H9 (cell line): ENCODE data around the gene UNC119. TPM values are rescaled to one million over a fixed set of nuclear protein-coding genes. Genes with fewer than 3 reads are reported as not detected.

Experiments used
- DNase-seq: peaks from one replicate; pipeline ENCODE4 v3.0.0-alpha.2; 2017
- H2AFZ ChIP-seq: one replicate; pipeline ENCODE4 v1.6.1; 2013; ENCODE audit warnings: mild to moderate bottlenecking, low read length, control low read depth, moderate library complexity
- H2AK5ac ChIP-seq: 2 replicates; pipeline ENCODE4 v1.6.1; 2013; ENCODE audit warnings: low read length, control low read depth, mixed read lengths; ENCODE audit not compliant: insufficient read length
- H2BK120ac ChIP-seq: one replicate; pipeline ENCODE4 v1.6.1; 2013; ENCODE audit warnings: low read depth, mild to moderate bottlenecking, low read length, control low read depth, inconsistent platforms; ENCODE audit not compliant: poor library complexity, severe bottlenecking
- H2BK12ac ChIP-seq: 2 replicates; pipeline ENCODE4 v1.6.1; 2013; ENCODE audit warnings: low read length, control low read depth, mixed read lengths, low read depth; ENCODE audit not compliant: insufficient read length
- H2BK15ac ChIP-seq: 2 replicates; pipeline ENCODE4 v1.6.1; 2013; ENCODE audit warnings: low read depth, low read length, control low read depth
- H2BK20ac ChIP-seq: one replicate; pipeline ENCODE4 v1.6.1; 2013; ENCODE audit warnings: low read depth, mild to moderate bottlenecking, low read length, control low read depth, inconsistent platforms; ENCODE audit not compliant: poor library complexity, severe bottlenecking
- H2BK5ac ChIP-seq: 2 replicates; pipeline ENCODE4 v1.6.1; 2013; ENCODE audit warnings: low read length, control low read depth, mixed read lengths; ENCODE audit not compliant: insufficient read length
- H3K14ac ChIP-seq: 2 replicates; pipeline ENCODE4 v1.6.1; 2013; ENCODE audit warnings: low read length, control low read depth; ENCODE audit not compliant: insufficient read depth
- H3K18ac ChIP-seq: 2 replicates; pipeline ENCODE4 v1.6.1; 2013; ENCODE audit warnings: low read depth, mild to moderate bottlenecking, mixed read lengths, low read length, control low read depth; ENCODE audit not compliant: insufficient read length
- H3K23ac ChIP-seq: 2 replicates; pipeline ENCODE4 v1.6.1; 2013; ENCODE audit warnings: low read length, control low read depth, mixed read lengths, low read depth; ENCODE audit not compliant: insufficient read length
- H3K23me2 ChIP-seq: 2 replicates; pipeline ENCODE4 v1.6.1; 2013; ENCODE audit warnings: low read depth, mild to moderate bottlenecking, mixed read lengths, low read length, control low read depth; ENCODE audit not compliant: insufficient read length, poor library complexity, severe bottlenecking
- H3K27ac ChIP-seq: 2 replicates; pipeline ENCODE4 v1.5.1; 2013; ENCODE audit warnings: low read length, control low read depth, mixed read lengths, low read depth; ENCODE audit not compliant: insufficient read length
- H3K27me3 ChIP-seq: 2 replicates; pipeline ENCODE4 v1.6.1; 2013; ENCODE audit warnings: low read length, control low read depth, inconsistent platforms; ENCODE audit not compliant: insufficient read depth
- H3K4ac ChIP-seq: 2 replicates; pipeline ENCODE4 v1.6.1; 2013; ENCODE audit warnings: low read depth, mild to moderate bottlenecking, control low read depth, inconsistent platforms, low read length, moderate library complexity
- H3K4me1 ChIP-seq: 2 replicates; pipeline ENCODE4 v1.6.1; 2013; ENCODE audit warnings: low read length, control low read depth, inconsistent platforms; ENCODE audit not compliant: insufficient read depth
- H3K4me2 ChIP-seq: 2 replicates; pipeline ENCODE4 v1.6.1; 2013; ENCODE audit warnings: low read length, control low read depth, mixed read lengths; ENCODE audit not compliant: insufficient read length, insufficient read depth
- H3K56ac ChIP-seq: 2 replicates; pipeline ENCODE4 v1.6.1; 2013; ENCODE audit warnings: low read depth, mild to moderate bottlenecking, mixed read lengths, low read length, control low read depth; ENCODE audit not compliant: insufficient read length
- H3K79me1 ChIP-seq: 2 replicates; pipeline ENCODE4 v1.6.1; 2013; ENCODE audit warnings: low read depth, mild to moderate bottlenecking, moderate library complexity, low read length, control low read depth, inconsistent platforms; ENCODE audit not compliant: insufficient read depth, poor library complexity, severe bottlenecking
- H3K79me2 ChIP-seq: 2 replicates; pipeline ENCODE4 v1.6.1; 2013; ENCODE audit warnings: low read length, control low read depth, inconsistent platforms; ENCODE audit not compliant: insufficient read depth
- H3K9ac ChIP-seq: 2 replicates; pipeline ENCODE4 v1.6.1; 2013; ENCODE audit warnings: low read length, control low read depth, mixed read lengths; ENCODE audit not compliant: insufficient read length; ENCODE audit errors: extremely low read depth
- H3K9me3 ChIP-seq: one replicate; pipeline ENCODE4 v1.6.1; 2013; ENCODE audit warnings: low read depth, low read length, inconsistent platforms; ENCODE audit not compliant: control insufficient read depth
- H3T11ph ChIP-seq: one replicate; pipeline ENCODE4 v1.6.1; 2013; ENCODE audit warnings: mild to moderate bottlenecking, low read length, control low read depth, inconsistent platforms
- H4K20me1 ChIP-seq: one replicate; pipeline ENCODE4 v1.6.1; 2013; ENCODE audit not compliant: control insufficient read depth, insufficient read length, insufficient read depth
- H4K5ac ChIP-seq: 2 replicates; pipeline ENCODE4 v1.6.1; 2013; ENCODE audit warnings: low read depth, mild to moderate bottlenecking, mixed read lengths, low read length, control low read depth; ENCODE audit not compliant: insufficient read length
- H4K8ac ChIP-seq: replicated peaks from 2 replicates; pipeline ENCODE4 v1.6.1; 2013; ENCODE audit warnings: low read length, control low read depth, mixed read lengths, low read depth; ENCODE audit not compliant: insufficient read length
- H4K91ac ChIP-seq: 2 replicates; pipeline ENCODE4 v1.6.1; 2013; ENCODE audit warnings: low read depth, mild to moderate bottlenecking, moderate library complexity, mixed read lengths, low read length, control low read depth; ENCODE audit not compliant: insufficient read length
- H3K27ac Mint-ChIP-seq, 3 experiments: 2 replicates in 2 of 3; 3 replicates in 1 of 3; pipeline ENCODE4 v1.8.0; 2020 to 2021; ENCODE audit warnings: mixed read lengths in 3 of 3, mild to moderate bottlenecking in 1 of 3, moderate library complexity in 1 of 3
- H3K27me3 Mint-ChIP-seq: 2 replicates; pipeline ENCODE4 v1.8.0; 2021; ENCODE audit warnings: low read depth, mild to moderate bottlenecking, moderate library complexity, mixed read lengths
- H3K36me3 Mint-ChIP-seq, 3 experiments: 2 replicates in 2 of 3; 3 replicates in 1 of 3; pipeline ENCODE4 v1.8.0; 2020 to 2021; ENCODE audit warnings: low read depth in 3 of 3, mixed read lengths in 3 of 3; ENCODE audit not compliant: insufficient read depth in 1 of 3
- H3K4me1 Mint-ChIP-seq, 2 experiments: 2 replicates each; pipeline ENCODE4 v1.8.0; 2020; ENCODE audit warnings: mixed read lengths in 2 of 2
- H3K4me3 Mint-ChIP-seq, 2 experiments: 2 replicates in 1 of 2; 3 replicates in 1 of 2; pipeline ENCODE4 v1.8.0; 2020 to 2021; ENCODE audit warnings: mild to moderate bottlenecking in 2 of 2, mixed read lengths in 2 of 2, moderate library complexity in 1 of 2
- H3K9me3 Mint-ChIP-seq, 2 experiments: 2 replicates in 1 of 2; 3 replicates in 1 of 2; pipeline ENCODE4 v1.8.0; 2020; ENCODE audit warnings: mild to moderate bottlenecking in 2 of 2, mixed read lengths in 2 of 2, moderate library complexity in 1 of 2
- WGBS: extraction: QIAGEN DNeasy Blood & Tissue Kit; methylation state at CpG from one replicate; pipeline ENCODE4 v1.1.7; 2013; ENCODE audit warnings: missing lambda C conversion rate, low lambda C conversion rate, mixed read lengths; ENCODE audit not compliant: insufficient read length; ENCODE audit errors: extremely low coverage; 5-methylcytosine and 5-hydroxymethylcytosine counted together
- total RNA-seq: library from RNA; stranded (reverse); gene quantifications from 2 replicates; pipeline ENCODE4 v1.2.1, GENCODE V29; 2021
- TF ChIP-seq, protein P1 (sequence below): fragments of 200-600 bp; sonication (generic); conservative IDR thresholded peaks from 3 replicates; pipeline ENCODE4 v1.8.0; 2021; ENCODE audit warnings: antibody characterized with exemption, mild to moderate bottlenecking

UNC119 gene
- total RNA-seq, 1 experiment from 2014 or later: 36.9 TPM

DNA sequence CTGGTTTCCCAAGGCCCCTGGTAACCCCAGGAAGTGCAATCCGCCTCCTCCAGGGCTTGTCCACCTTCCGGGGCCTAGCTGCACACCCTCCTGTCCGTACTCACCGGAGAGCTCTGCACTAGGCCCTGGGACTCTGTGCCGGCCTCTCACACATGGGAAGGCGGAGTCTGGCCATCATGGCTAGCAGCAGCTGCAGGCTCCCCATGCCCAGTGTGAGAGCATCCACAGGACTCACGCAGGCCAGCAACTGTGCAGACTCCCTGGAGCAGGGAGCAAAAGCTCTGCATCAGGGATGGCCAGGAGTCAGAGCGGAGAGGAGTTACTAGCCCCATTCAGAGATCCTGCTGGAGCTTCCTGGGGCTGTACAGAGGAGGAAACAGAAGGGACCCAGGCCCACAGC, 26.0 kb downstream of the UNC119 start:
- Histone ChIP-seq H3K4me1 (no peaks in the 10 kb centered on the region), H2AK5ac (no peak overlapping the region), H2BK12ac (no peak overlapping the region), H2BK5ac (no peak overlapping the region), H3K4me2 (no peak overlapping the region), H4K5ac (no peak overlapping the region), H3K4ac (no peak overlapping the region), H3K18ac (no peak overlapping the region), H2BK20ac (no peak overlapping the region), H3K56ac (no peak overlapping the region), H3K27ac (no peak overlapping the region), H2AFZ (no peak overlapping the region), H3K14ac (no peak overlapping the region), H3K9me3 (no peaks in the 10 kb centered on the region), H3T11ph (no peak overlapping the region), H4K91ac (no peak overlapping the region), H2BK15ac (no peak overlapping the region), H3K23ac (no peak overlapping the region), H2BK120ac (no peak overlapping the region), H3K79me1 (no peaks in the 10 kb centered on the region), H3K79me2 (no peaks in the 10 kb centered on the region), H3K9ac (no peak overlapping the region), H3K27me3 (no peaks in the 10 kb centered on the region), H4K20me1 (no peaks in the 10 kb centered on the region), H3K23me2 (no peaks in the 10 kb centered on the region), H4K8ac (no peak overlapping the region)
- Mint-ChIP-seq H3K27me3 (peaks cover 9% of the 10 kb centered on the region), H3K4me1 (peaks cover 2 to 22% of the 10 kb centered on the region in 2 experiments; a peak in 3 of 4 replicates), H3K36me3 (no peaks in the 10 kb centered on the region), H3K27ac (no peak overlapping the region), H3K9me3 (no peaks in the 10 kb centered on the region), H3K4me3 (no peak overlapping the region)
- no CpG with 5 or more reads among the region's 8 CpGs for WGBS
- TF ChIP-seq, protein P1, sequence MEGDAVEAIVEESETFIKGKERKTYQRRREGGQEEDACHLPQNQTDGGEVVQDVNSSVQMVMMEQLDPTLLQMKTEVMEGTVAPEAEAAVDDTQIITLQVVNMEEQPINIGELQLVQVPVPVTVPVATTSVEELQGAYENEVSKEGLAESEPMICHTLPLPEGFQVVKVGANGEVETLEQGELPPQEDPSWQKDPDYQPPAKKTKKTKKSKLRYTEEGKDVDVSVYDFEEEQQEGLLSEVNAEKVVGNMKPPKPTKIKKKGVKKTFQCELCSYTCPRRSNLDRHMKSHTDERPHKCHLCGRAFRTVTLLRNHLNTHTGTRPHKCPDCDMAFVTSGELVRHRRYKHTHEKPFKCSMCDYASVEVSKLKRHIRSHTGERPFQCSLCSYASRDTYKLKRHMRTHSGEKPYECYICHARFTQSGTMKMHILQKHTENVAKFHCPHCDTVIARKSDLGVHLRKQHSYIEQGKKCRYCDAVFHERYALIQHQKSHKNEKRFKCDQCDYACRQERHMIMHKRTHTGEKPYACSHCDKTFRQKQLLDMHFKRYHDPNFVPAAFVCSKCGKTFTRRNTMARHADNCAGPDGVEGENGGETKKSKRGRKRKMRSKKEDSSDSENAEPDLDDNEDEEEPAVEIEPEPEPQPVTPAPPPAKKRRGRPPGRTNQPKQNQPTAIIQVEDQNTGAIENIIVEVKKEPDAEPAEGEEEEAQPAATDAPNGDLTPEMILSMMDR: no peak
- DNase-seq: no peak
